Left lung (tissue), 10 donors: ENCODE measurements around the gene ERC2. TPM values are rescaled to one million over a fixed set of nuclear protein-coding genes. Genes with fewer than 3 reads are reported as not detected.

Source experiments
- ATAC-seq: fragments of 200-7000 bp; cut with Tn5 transposase; one replicate; pipeline ENCODE4 v1.9.1; 2020; ENCODE audit warnings: moderate library complexity
- DNase-seq, 4 donors: peaks; one replicate each; pipeline ENCODE4 v3.0.0-alpha.2; 2013 to 2020
- H3K27ac ChIP-seq, 2 donors: fragments of 200-600 bp; sonication (generic) in 1 of 2; one replicate each; pipeline versions ENCODE4 v1.5.0 to v1.8.0; 2020 to 2021
- H3K27me3 ChIP-seq, 2 donors: fragments of 200-600 bp; sonication (generic) in 1 of 2; one replicate each; pipeline versions ENCODE4 v1.5.0 to v1.8.0; 2020 to 2021
- H3K36me3 ChIP-seq, 2 donors: fragments of 200-600 bp; sonication (generic) in 1 of 2; one replicate each; pipeline versions ENCODE4 v1.5.0 to v1.8.0; 2020 to 2021
- H3K4me1 ChIP-seq, 2 donors: fragments of 200-600 bp; one replicate each; pipeline ENCODE4 v1.8.0; 2021
- H3K4me3 ChIP-seq, 2 donors: fragments of 200-600 bp; sonication (generic) in 1 of 2; one replicate each; pipeline versions ENCODE4 v1.5.0 to v1.8.0; 2020 to 2021; ENCODE audit warnings: mild to moderate bottlenecking in 1 of 2
- H3K9me3 ChIP-seq, 2 donors: fragments of 200-600 bp; sonication (generic) in 1 of 2; one replicate each; pipeline versions ENCODE4 v1.5.0 to v1.8.0; 2020 to 2021
- CTCF ChIP-seq, 2 donors: fragments of 200-600 bp; sonication (generic) in 1 of 2; IDR thresholded peaks; one replicate each; pipeline versions ENCODE4 v1.5.0 to v1.8.0; 2021; ENCODE audit warnings: antibody characterized with exemption in 2 of 2
- intact Hi-C, 2 donors: fragments of 100-400 bp; cut with DNase I; formaldehyde crosslinking; loops; one replicate each; pipeline versions ENCODE4 v1.11.2 to v1.14.2; 2022
- polyA plus RNA-seq, 6 donors: library from polyadenylated mRNA; unstranded; fragments of 120-200 nt; gene quantifications; one replicate each; pipeline ENCODE4 v1.2.1, GENCODE V29; 2013; ENCODE audit not compliant: insufficient read length in 6 of 6
- total RNA-seq, 2 donors: library from RNA; stranded (reverse); fragmentation: NEBNext Ultra II Directional; extraction: Animal tissue kit (Norgen Biotek cat#: 25700); gene quantifications; one replicate each; pipeline ENCODE4 v1.2.1, GENCODE V29; 2021
- donor health status: DM: no; HTN: yes; CAD: no.
- donor health status: DM: no; HTN: no; CAD: no.

The ERC2 gene
- total and polyA plus RNA-seq, 8 donors: 1.6 to 3.3 (median 2.1) TPM

- no peaks in the 10 kb centered on the region for H3K27me3 ChIP-seq
- ATAC-seq: no peak
- H3K4me1 ChIP-seq: no peaks in the 10 kb centered on the region
- no peak overlapping the region for H3K27ac ChIP-seq
- intact Hi-C loops: no loop called here
- H3K36me3 ChIP-seq: no peaks in the 10 kb centered on the region
- H3K4me3 ChIP-seq: no peak overlapping the region
- no peak for DNase-seq
- peaks cover 0 to 14% of the 10 kb centered on the region in 2 donors for H3K9me3 ChIP-seq
- no peak for TF ChIP-seq CTCF (IDR thresholded peaks at IDR 0.05)
Measured at GRCh38 chr3:56379723-56380287, 88.5 kb downstream of the ERC2 start.

GRCh38 chr3:56375654-56376053, 92.6 kb downstream of the ERC2 start:
- DNase-seq (no peak), ATAC-seq (no peak)
- no peaks in the 10 kb centered on the region for H3K4me1 ChIP-seq
- intact Hi-C loops: no loop called here
- peaks cover 0 to 14% of the 10 kb centered on the region in 2 donors for H3K9me3 ChIP-seq
- no peak for TF ChIP-seq CTCF (IDR thresholded peaks at IDR 0.05)
- no peaks in the 10 kb centered on the region for H3K36me3 ChIP-seq
- H3K4me3 ChIP-seq: no peak overlapping the region
- no peaks in the 10 kb centered on the region for H3K27me3 ChIP-seq
- no peak overlapping the region for H3K27ac ChIP-seq

GRCh38 chr3:56373386-56373785, 94.9 kb downstream of the ERC2 start:
- TF ChIP-seq CTCF (IDR thresholded peaks at IDR 0.05): no peak
- Histone ChIP-seq H3K27ac (no peak overlapping the region), H3K9me3 (peaks cover 0 to 14% of the 10 kb centered on the region in 2 donors), H3K4me3 (no peak overlapping the region), H3K36me3 (no peaks in the 10 kb centered on the region), H3K27me3 (no peaks in the 10 kb centered on the region), H3K4me1 (no peaks in the 10 kb centered on the region)
- DNase-seq (peak in 1 of 4 donors; percentile 7), ATAC-seq (no peak)
- intact Hi-C loops: no loop called here

GRCh38 chr3:56370991-56371775, 97.1 kb downstream of the ERC2 start:
- Histone ChIP-seq H3K27ac (no peak overlapping the region), H3K27me3 (no peaks in the 10 kb centered on the region), H3K36me3 (no peaks in the 10 kb centered on the region), H3K4me1 (no peaks in the 10 kb centered on the region), H3K4me3 (no peak overlapping the region), H3K9me3 (peaks cover 0 to 7% of the 10 kb centered on the region in 2 donors)
- no peak for ATAC-seq
- DNase-seq: no peak
- no peak for TF ChIP-seq CTCF (IDR thresholded peaks at IDR 0.05)
- intact Hi-C loops: no loop called here

GRCh38 chr3:56369914-56370313, 98.4 kb downstream of the ERC2 start:
- intact Hi-C loops: no loop called here
- DNase-seq: no peak
- no peaks in the 10 kb centered on the region for H3K36me3 ChIP-seq
- no peak overlapping the region for H3K4me3 ChIP-seq
- H3K4me1 ChIP-seq: no peaks in the 10 kb centered on the region
- no peak for TF ChIP-seq CTCF (IDR thresholded peaks at IDR 0.05)
- no peak overlapping the region for H3K27ac ChIP-seq
- ATAC-seq: peak; percentile 72
- no peaks in the 10 kb centered on the region for H3K9me3 ChIP-seq
- H3K27me3 ChIP-seq: no peaks in the 10 kb centered on the region
